Erythroblast (primary cell): Measurements from ENCODE around the gene CD248.

Experiments used
- GATA1 ChIP-seq: IDR thresholded peaks from 2 replicates; pipeline ENCODE4 v1.6.1; 2011; ENCODE audit warnings: low read depth, mild to moderate bottlenecking, control low read depth, low read length, moderate library complexity
- POLR2A ChIP-seq: IDR thresholded peaks from 2 replicates; pipeline ENCODE4 v1.6.1; 2011; ENCODE audit warnings: mild to moderate bottlenecking, low read length

- TF ChIP-seq POLR2A (no peak), GATA1 (no peak)
Measured at GRCh38 chr11:66283461-66284105, 33.3 kb downstream of the CD248 start.
